WTC11 (cell line): ENCODE data around the gene SRP14. TPM values are rescaled to one million over a fixed set of nuclear protein-coding genes. Genes with fewer than 3 reads are reported as not detected.
"Not testable (repeated sequence)": the region's sequence is repeated elsewhere in the genome, so short reads cannot be mapped to it uniquely, and the experiment has no call there.

Experiments
- ATAC-seq: fragments of 200-7000 bp; cut with Tn5 transposase; 2 replicates; pipeline ENCODE4 v1.10.0; 2021; ENCODE audit warnings: mild to moderate bottlenecking, moderate library complexity
- CTCF ChIA-PET: fragments of 300-600 bp; sonication (Branson Sonifier 250); formaldehyde crosslinking; loops from one replicate; lab custom pipeline; 2021; ENCODE audit warnings: antibody characterized with exemption; lab: Charles Lee
- POLR2A ChIA-PET: fragments of 350-600 bp; sonication (Branson Sonifier 250); formaldehyde crosslinking; loops from one replicate; lab custom pipeline; 2021; ENCODE audit warnings: antibody characterized with exemption; lab: Charles Lee
- DNase-seq: peaks from one replicate; pipeline ENCODE4 v3.0.0; 2021; ENCODE audit warnings: low spot score
- H3K27ac Mint-ChIP-seq: 2 replicates; pipeline ENCODE4 v1.8.0; 2021; ENCODE audit warnings: mixed read lengths
- H3K27me3 Mint-ChIP-seq: 2 replicates; pipeline ENCODE4 v1.8.0; 2021; ENCODE audit warnings: low read depth, mild to moderate bottlenecking, moderate library complexity, mixed read lengths
- H3K36me3 Mint-ChIP-seq: 2 replicates; pipeline ENCODE4 v1.8.0; 2021; ENCODE audit warnings: mixed read lengths
- H3K4me1 Mint-ChIP-seq: 2 replicates; pipeline ENCODE4 v1.8.0; 2022; ENCODE audit warnings: mixed read lengths
- H3K4me3 Mint-ChIP-seq: 2 replicates; pipeline ENCODE4 v1.8.0; 2021; ENCODE audit warnings: mild to moderate bottlenecking, moderate library complexity, mixed read lengths
- H3K9me3 Mint-ChIP-seq: 2 replicates; pipeline ENCODE4 v1.8.0; 2021; ENCODE audit warnings: mixed read lengths
- CTCF ChIP-seq: fragments of 200-600 bp; IDR thresholded peaks from 2 replicates; pipeline ENCODE4 v1.8.0; 2022; ENCODE audit warnings: antibody characterized with exemption
- MYBL2 ChIP-seq: sonication (generic); formaldehyde crosslinking; IDR thresholded peaks from 2 replicates; pipeline ENCODE4 v1.8.1; 2023; ENCODE audit warnings: mild to moderate bottlenecking, moderate library complexity, missing genetic modification reagents
- NFE2L1 ChIP-seq: sonication (generic); formaldehyde crosslinking; IDR thresholded peaks from 2 replicates; pipeline ENCODE4 v1.8.1; 2023; ENCODE audit warnings: missing genetic modification reagents
- NFYB ChIP-seq: sonication (generic); formaldehyde crosslinking; conservative IDR thresholded peaks from 2 replicates; pipeline ENCODE4 v1.8.0; 2022; ENCODE audit warnings: low read depth, missing genetic modification reagents
- ZNF425 ChIP-seq: fragments of 250-450 bp; sonication (Bioruptor Pico); conservative IDR thresholded peaks from 2 replicates; pipeline ENCODE4 v1.9.0; 2021; ENCODE audit warnings: mild to moderate bottlenecking
- total RNA-seq: library from RNA; stranded (reverse); gene quantifications from 3 replicates; pipeline ENCODE4 v1.2.3, GENCODE V29; 2021
- TF ChIP-seq, protein P1 (sequence below): fragments of 250-450 bp; sonication (Bioruptor Pico); IDR thresholded peaks from 2 replicates; pipeline ENCODE4 v1.9.0; 2021; ENCODE audit warnings: mild to moderate bottlenecking, borderline replicate concordance

Gene SRP14
- total RNA-seq, 1 experiment from 2014 or later: 190 TPM

GRCh38 chr15:40075298-40076044, 36.5 kb upstream of the SRP14 start:
- Mint-ChIP-seq H3K4me1 (peaks cover 23% of the 10 kb centered on the region), H3K36me3 (peaks cover 5% of the 10 kb centered on the region; the same call in 1 of the 2 replicates), H3K27me3 (peaks cover 10% of the 10 kb centered on the region), H3K4me3 (no peak overlapping the region), H3K9me3 (peaks cover 9% of the 10 kb centered on the region; the same call in 1 of the 2 replicates), H3K27ac (peak overlapping the region; percentile 34)
- ChIA-PET CTCF (interaction anchor here (0.8 to 3.8 kb wide), 7 partner anchors 16 to 319 kb away, joined by 3 to 22 read pairs (median 5); no protein-coding TSS in a partner anchor), POLR2A (interaction anchor here (0.5 to 1.0 kb wide), 2 partner anchors 29 to 163 kb away, joined by 3 read pairs; no protein-coding TSS in a partner anchor)
- TF ChIP-seq ZNF425 (CRISPR knock-in tag) (no peak), NFE2L1 (CRISPR knock-in tag) (peak; percentile 83; the same call in 1 of the 2 replicates), MYBL2 (no peak)
- TF ChIP-seq, protein P1, sequence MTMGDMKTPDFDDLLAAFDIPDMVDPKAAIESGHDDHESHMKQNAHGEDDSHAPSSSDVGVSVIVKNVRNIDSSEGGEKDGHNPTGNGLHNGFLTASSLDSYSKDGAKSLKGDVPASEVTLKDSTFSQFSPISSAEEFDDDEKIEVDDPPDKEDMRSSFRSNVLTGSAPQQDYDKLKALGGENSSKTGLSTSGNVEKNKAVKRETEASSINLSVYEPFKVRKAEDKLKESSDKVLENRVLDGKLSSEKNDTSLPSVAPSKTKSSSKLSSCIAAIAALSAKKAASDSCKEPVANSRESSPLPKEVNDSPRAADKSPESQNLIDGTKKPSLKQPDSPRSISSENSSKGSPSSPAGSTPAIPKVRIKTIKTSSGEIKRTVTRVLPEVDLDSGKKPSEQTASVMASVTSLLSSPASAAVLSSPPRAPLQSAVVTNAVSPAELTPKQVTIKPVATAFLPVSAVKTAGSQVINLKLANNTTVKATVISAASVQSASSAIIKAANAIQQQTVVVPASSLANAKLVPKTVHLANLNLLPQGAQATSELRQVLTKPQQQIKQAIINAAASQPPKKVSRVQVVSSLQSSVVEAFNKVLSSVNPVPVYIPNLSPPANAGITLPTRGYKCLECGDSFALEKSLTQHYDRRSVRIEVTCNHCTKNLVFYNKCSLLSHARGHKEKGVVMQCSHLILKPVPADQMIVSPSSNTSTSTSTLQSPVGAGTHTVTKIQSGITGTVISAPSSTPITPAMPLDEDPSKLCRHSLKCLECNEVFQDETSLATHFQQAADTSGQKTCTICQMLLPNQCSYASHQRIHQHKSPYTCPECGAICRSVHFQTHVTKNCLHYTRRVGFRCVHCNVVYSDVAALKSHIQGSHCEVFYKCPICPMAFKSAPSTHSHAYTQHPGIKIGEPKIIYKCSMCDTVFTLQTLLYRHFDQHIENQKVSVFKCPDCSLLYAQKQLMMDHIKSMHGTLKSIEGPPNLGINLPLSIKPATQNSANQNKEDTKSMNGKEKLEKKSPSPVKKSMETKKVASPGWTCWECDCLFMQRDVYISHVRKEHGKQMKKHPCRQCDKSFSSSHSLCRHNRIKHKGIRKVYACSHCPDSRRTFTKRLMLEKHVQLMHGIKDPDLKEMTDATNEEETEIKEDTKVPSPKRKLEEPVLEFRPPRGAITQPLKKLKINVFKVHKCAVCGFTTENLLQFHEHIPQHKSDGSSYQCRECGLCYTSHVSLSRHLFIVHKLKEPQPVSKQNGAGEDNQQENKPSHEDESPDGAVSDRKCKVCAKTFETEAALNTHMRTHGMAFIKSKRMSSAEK (CRISPR knock-in tag): no peak
- DNase-seq (no peak), ATAC-seq (no peak)

GRCh38 chr15:40074656-40075055, 35.7 kb upstream of the SRP14 start:
- DNase-seq, POLR2A ChIA-PET, H3K9me3 Mint-ChIP-seq, H3K4me3 Mint-ChIP-seq, H3K27ac Mint-ChIP-seq, H3K27me3 Mint-ChIP-seq, ATAC-seq: not testable (repeated sequence)
- CTCF ChIA-PET: interaction anchor here (0.6 to 3.2 kb wide), 8 partner anchors 15 to 286 kb away, joined by 3 to 15 read pairs (median 4); no protein-coding TSS in a partner anchor
- 0 out of 2 replicates have a peak, but pooled peaks have one; percentile 2 for TF ChIP-seq NFYB
- TF ChIP-seq, all 79 proteins: peak for 1; not testable (repeated sequence) for 78
- peaks cover 27% of the 10 kb centered on the region for H3K4me1 Mint-ChIP-seq
- H3K36me3 Mint-ChIP-seq: not testable (repeated sequence)

DNA sequence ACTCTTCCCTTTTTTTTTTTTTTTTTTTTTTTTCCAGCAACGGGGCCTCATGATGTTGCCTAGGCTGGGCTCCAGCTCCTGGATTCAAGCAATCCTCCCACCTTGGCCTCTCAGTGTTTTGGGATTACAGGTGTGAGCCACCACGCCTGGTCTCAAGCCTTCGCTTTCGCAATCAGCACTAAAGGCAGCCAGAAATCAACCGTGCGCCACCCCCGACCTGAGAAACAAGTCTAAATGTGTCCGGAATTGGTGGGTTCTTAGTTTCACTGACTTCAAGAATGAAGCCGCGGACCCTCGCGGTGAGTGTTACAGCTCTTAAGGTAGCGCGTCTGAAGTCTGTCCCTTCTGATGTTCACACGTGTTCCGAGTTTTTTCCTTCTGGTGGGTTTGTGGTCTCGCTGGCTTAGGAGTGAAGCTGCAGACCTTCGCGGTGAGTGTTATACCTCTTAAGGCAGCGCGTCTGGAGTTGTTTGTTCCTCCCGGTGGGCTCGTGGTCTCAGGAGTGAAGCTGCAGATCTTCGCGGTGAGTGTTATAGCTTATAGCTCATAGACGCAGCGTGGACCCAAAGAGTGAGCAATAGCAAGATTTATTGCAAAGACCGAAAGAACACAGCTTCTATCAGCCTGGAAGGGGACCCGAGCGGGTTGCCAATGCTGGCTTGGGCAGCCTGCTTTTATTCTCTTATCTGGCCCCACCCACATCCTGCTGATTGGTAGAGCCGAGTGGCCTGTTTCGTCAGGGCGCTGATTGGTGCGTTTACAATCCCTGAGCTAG, 34.9 kb upstream of the SRP14 start:
- H3K4me3 Mint-ChIP-seq, H3K27me3 Mint-ChIP-seq, H3K36me3 Mint-ChIP-seq: not testable (repeated sequence)
- CTCF ChIA-PET: interaction anchor here (0.6 to 3.2 kb wide), 9 partner anchors 14 to 286 kb away, joined by 3 to 15 read pairs (median 4); no protein-coding TSS in a partner anchor
- TF ChIP-seq NFYB: peak; percentile 31; the same call in 1 of the 2 replicates
- TF ChIP-seq, all 79 proteins: peak for 1; not testable (repeated sequence) for 78
- not testable (repeated sequence) for DNase-seq, H3K9me3 Mint-ChIP-seq, ATAC-seq
- POLR2A ChIA-PET: interaction anchor here (1.1 kb wide), 1 partner anchor 30 kb away, joined by 3 read pairs; no protein-coding TSS in a partner anchor
- Mint-ChIP-seq H3K4me1 (peaks cover 28% of the 10 kb centered on the region), H3K27ac (peak overlapping the region; percentile 72; the same call in 1 of the 2 replicates)

DNA sequence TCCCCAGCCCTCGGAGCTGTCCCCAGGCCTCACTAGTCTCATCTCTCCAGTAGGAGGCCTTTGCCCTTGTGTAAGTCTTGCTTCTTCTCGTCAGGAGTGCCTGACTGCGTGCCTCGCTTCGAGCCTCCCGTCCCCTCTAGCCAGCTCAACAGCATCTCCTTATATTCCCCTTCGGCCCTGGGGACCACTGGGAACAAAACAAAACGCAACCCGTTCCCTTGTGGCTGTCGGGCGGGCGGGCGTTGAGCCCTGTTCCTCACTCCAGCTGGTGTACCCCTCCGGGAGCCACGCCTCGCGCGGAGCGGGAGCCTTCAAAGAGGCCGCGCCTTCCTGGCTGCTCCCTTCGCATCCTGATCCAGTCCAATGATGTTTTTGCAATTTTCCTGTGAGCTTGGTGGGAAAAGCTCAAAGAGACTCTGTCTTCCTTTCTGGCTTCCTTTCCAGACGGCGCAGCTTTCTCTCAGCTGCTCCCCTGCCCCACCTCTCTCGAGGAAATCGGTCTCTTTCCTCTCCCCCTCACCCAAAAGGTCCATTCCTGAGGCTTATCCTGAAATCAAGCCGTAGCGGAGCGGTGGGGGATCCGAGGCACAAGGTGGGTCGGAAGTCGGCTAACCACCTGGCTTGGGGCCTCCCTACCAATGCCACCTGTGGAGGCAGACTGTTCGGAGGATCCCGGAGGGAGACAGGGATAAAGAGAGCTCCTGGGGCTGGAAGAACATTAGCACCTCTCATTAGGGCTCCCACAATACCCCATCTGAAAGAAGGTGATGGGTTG, 33.4 kb upstream of the SRP14 start:
- peaks cover 34% of the 10 kb centered on the region for H3K4me1 Mint-ChIP-seq
- H3K27ac Mint-ChIP-seq: no peak overlapping the region
- CTCF ChIA-PET: interaction anchor here (1.0 to 3.2 kb wide), 7 partner anchors 9 to 207 kb away, joined by 3 to 15 read pairs (median 4); no protein-coding TSS in a partner anchor
- no peak for TF ChIP-seq CTCF
- H3K27me3 Mint-ChIP-seq: peaks cover 7% of the 10 kb centered on the region; the same call in 1 of the 2 replicates
- no peak for DNase-seq
- H3K36me3 Mint-ChIP-seq: peaks cover 5% of the 10 kb centered on the region; the same call in 1 of the 2 replicates
- H3K9me3 Mint-ChIP-seq: peaks cover 9% of the 10 kb centered on the region; the same call in 1 of the 2 replicates
- POLR2A ChIA-PET: no interaction called here
- peak; percentile 13; the same call in 1 of the 2 replicates for ATAC-seq
- H3K4me3 Mint-ChIP-seq: no peak overlapping the region
